ENCODE measurements around the gene VPS13D. TPM values are rescaled to one million over a fixed set of nuclear protein-coding genes. Genes with fewer than 3 reads are reported as not detected.

Gene VPS13D
- total RNA-seq, 1 experiment from 2014 or later, result 20.2 TPM

GRCh38 chr1:12424087-12424529 is 194.3 kb downstream of the VPS13D start:
- H4K8ac ChIP-seq (replicated peaks; ENCODE audit: insufficient read length, low read depth, low read length), result no peak overlapping the region
- H3K27me3 Mint-ChIP-seq (ENCODE audit: low read depth), result no peaks in the 10 kb centered on the region

More at GRCh38 chr1:12424087-12424529, 194.3 kb downstream of the VPS13D start:
- no peaks in the 10 kb centered on the region for H3K79me1 ChIP-seq (ENCODE audit: insufficient read depth, low read depth, low read length, poor library complexity, severe bottlenecking)
- no peak overlapping the region for H3K18ac ChIP-seq (ENCODE audit: insufficient read length, low read depth, low read length)
- H4K91ac ChIP-seq (ENCODE audit: insufficient read length, low read depth, low read length), result no peak overlapping the region
- no peak overlapping the region for H3K14ac ChIP-seq (ENCODE audit: insufficient read depth, low read length)
- H2BK15ac ChIP-seq (ENCODE audit: low read depth, low read length), result no peak overlapping the region
- no peak overlapping the region for H3K4ac ChIP-seq (ENCODE audit: low read depth, low read length)
- H4K5ac ChIP-seq (ENCODE audit: insufficient read length, low read depth, low read length), result no peak overlapping the region
- H3K79me2 ChIP-seq (ENCODE audit: insufficient read depth, low read length), result no peaks in the 10 kb centered on the region
- H3K4me3 Mint-ChIP-seq, result no peak overlapping the region
- no peaks in the 10 kb centered on the region for H3K23me2 ChIP-seq (ENCODE audit: insufficient read length, low read depth, low read length, poor library complexity, severe bottlenecking)
- no peaks in the 10 kb centered on the region for H3K27me3 ChIP-seq (ENCODE audit: insufficient read depth, low read length)
- no peaks in the 10 kb centered on the region for H4K20me1 ChIP-seq (ENCODE audit: control insufficient read depth, insufficient read depth, insufficient read length)
- H3K27ac Mint-ChIP-seq, result no peak overlapping the region
- H3K4me1 ChIP-seq (ENCODE audit: insufficient read depth, low read length), result no peaks in the 10 kb centered on the region
- no peak overlapping the region for H2BK20ac ChIP-seq (ENCODE audit: low read depth, low read length, poor library complexity, severe bottlenecking)
- no peak for TF ChIP-seq CTCF (conservative IDR thresholded peaks at IDR 0.05)
- H3K9me3 Mint-ChIP-seq, result no peaks in the 10 kb centered on the region
- no peak overlapping the region for H2BK5ac ChIP-seq (ENCODE audit: insufficient read length, low read length)
- no peak overlapping the region for H2BK120ac ChIP-seq (ENCODE audit: low read depth, low read length, poor library complexity, severe bottlenecking)
- H3K9me3 ChIP-seq (ENCODE audit: control insufficient read depth, low read depth, low read length), result no peaks in the 10 kb centered on the region
- H3K56ac ChIP-seq (ENCODE audit: insufficient read length, low read depth, low read length), result no peak overlapping the region
- H2BK12ac ChIP-seq (ENCODE audit: insufficient read length, low read depth, low read length), result no peak overlapping the region
- peaks cover 11% of the 10 kb centered on the region in 2 experiments for H3K4me1 Mint-ChIP-seq
- no peak overlapping the region for H2AK5ac ChIP-seq (ENCODE audit: insufficient read length, low read length)
- H3K23ac ChIP-seq (ENCODE audit: insufficient read length, low read depth, low read length), result no peak overlapping the region
- no peak overlapping the region for H2AFZ ChIP-seq (ENCODE audit: low read length)
- H3K9ac ChIP-seq (ENCODE audit: extremely low read depth, insufficient read length, low read length), result no peak overlapping the region
- H3K36me3 Mint-ChIP-seq (ENCODE audit: insufficient read depth in 1 of 3, low read depth in 3 of 3), result no peaks in the 10 kb centered on the region
- H3T11ph ChIP-seq (ENCODE audit: low read length), result no peak overlapping the region
- no peak for DNase-seq
- H3K4me2 ChIP-seq (ENCODE audit: insufficient read depth, insufficient read length, low read length), result no peak overlapping the region
- no CpG with 5 or more reads among the region's 3 CpGs for whole genome bisulfite sequencing (ENCODE audit: extremely low coverage, insufficient read length, low lambda C conversion rate)
- no peak overlapping the region for H3K27ac ChIP-seq (ENCODE audit: insufficient read length, low read depth, low read length)

Data from H9 (cell line).